Esophagus muscularis mucosa (tissue), 4 donors: Measurements from ENCODE around the gene RXRA.

ENCODE experiments used
- CTCF ChIP-seq, 3 experiments: fragments of 200-600 bp in 2 of 3; fragments of 450-650 bp in 1 of 3; sonication (generic) in 2 of 3; IDR thresholded peaks; one replicate each; pipeline ENCODE4 v1.5.1; 2017 to 2019; ENCODE audit warnings: antibody characterized with exemption in 3 of 3, mild to moderate bottlenecking in 2 of 3, moderate library complexity in 1 of 3
- EP300 ChIP-seq: sonication (generic); formaldehyde crosslinking; IDR thresholded peaks from one replicate; pipeline ENCODE4 v1.6.1; 2017; ENCODE audit warnings: antibody characterized with exemption
- POLR2A ChIP-seq: fragments of 450-650 bp; IDR thresholded peaks from one replicate; pipeline ENCODE4 v1.6.1; 2017; ENCODE audit warnings: antibody characterized with exemption, moderate library complexity, mild to moderate bottlenecking, low read depth

GRCh38 chr9:134355561-134356279 is 29.5 kb downstream of the RXRA start:
- TF ChIP-seq CTCF (IDR thresholded peaks at IDR 0.05) (no peak), EP300 (no peak), POLR2A (no peak)
